H9 (cell line): ENCODE data around the gene VPS18. TPM values are rescaled to one million over a fixed set of nuclear protein-coding genes. Genes with fewer than 3 reads are reported as not detected.

Experiments
- DNase-seq: peaks from one replicate; pipeline ENCODE4 v3.0.0-alpha.2; 2017
- H2AFZ ChIP-seq: one replicate; pipeline ENCODE4 v1.6.1; 2013; ENCODE audit warnings: mild to moderate bottlenecking, low read length, control low read depth, moderate library complexity
- H2AK5ac ChIP-seq: 2 replicates; pipeline ENCODE4 v1.6.1; 2013; ENCODE audit warnings: low read length, control low read depth, mixed read lengths; ENCODE audit not compliant: insufficient read length
- H2BK120ac ChIP-seq: one replicate; pipeline ENCODE4 v1.6.1; 2013; ENCODE audit warnings: low read depth, mild to moderate bottlenecking, low read length, control low read depth, inconsistent platforms; ENCODE audit not compliant: poor library complexity, severe bottlenecking
- H2BK12ac ChIP-seq: 2 replicates; pipeline ENCODE4 v1.6.1; 2013; ENCODE audit warnings: low read length, control low read depth, mixed read lengths, low read depth; ENCODE audit not compliant: insufficient read length
- H2BK15ac ChIP-seq: 2 replicates; pipeline ENCODE4 v1.6.1; 2013; ENCODE audit warnings: low read depth, low read length, control low read depth
- H2BK20ac ChIP-seq: one replicate; pipeline ENCODE4 v1.6.1; 2013; ENCODE audit warnings: low read depth, mild to moderate bottlenecking, low read length, control low read depth, inconsistent platforms; ENCODE audit not compliant: poor library complexity, severe bottlenecking
- H2BK5ac ChIP-seq: 2 replicates; pipeline ENCODE4 v1.6.1; 2013; ENCODE audit warnings: low read length, control low read depth, mixed read lengths; ENCODE audit not compliant: insufficient read length
- H3K14ac ChIP-seq: 2 replicates; pipeline ENCODE4 v1.6.1; 2013; ENCODE audit warnings: low read length, control low read depth; ENCODE audit not compliant: insufficient read depth
- H3K18ac ChIP-seq: 2 replicates; pipeline ENCODE4 v1.6.1; 2013; ENCODE audit warnings: low read depth, mild to moderate bottlenecking, mixed read lengths, low read length, control low read depth; ENCODE audit not compliant: insufficient read length
- H3K23ac ChIP-seq: 2 replicates; pipeline ENCODE4 v1.6.1; 2013; ENCODE audit warnings: low read length, control low read depth, mixed read lengths, low read depth; ENCODE audit not compliant: insufficient read length
- H3K23me2 ChIP-seq: 2 replicates; pipeline ENCODE4 v1.6.1; 2013; ENCODE audit warnings: low read depth, mild to moderate bottlenecking, mixed read lengths, low read length, control low read depth; ENCODE audit not compliant: insufficient read length, poor library complexity, severe bottlenecking
- H3K27ac ChIP-seq: 2 replicates; pipeline ENCODE4 v1.5.1; 2013; ENCODE audit warnings: low read length, control low read depth, mixed read lengths, low read depth; ENCODE audit not compliant: insufficient read length
- H3K27me3 ChIP-seq: 2 replicates; pipeline ENCODE4 v1.6.1; 2013; ENCODE audit warnings: low read length, control low read depth, inconsistent platforms; ENCODE audit not compliant: insufficient read depth
- H3K4ac ChIP-seq: 2 replicates; pipeline ENCODE4 v1.6.1; 2013; ENCODE audit warnings: low read depth, mild to moderate bottlenecking, control low read depth, inconsistent platforms, low read length, moderate library complexity
- H3K4me1 ChIP-seq: 2 replicates; pipeline ENCODE4 v1.6.1; 2013; ENCODE audit warnings: low read length, control low read depth, inconsistent platforms; ENCODE audit not compliant: insufficient read depth
- H3K4me2 ChIP-seq: 2 replicates; pipeline ENCODE4 v1.6.1; 2013; ENCODE audit warnings: low read length, control low read depth, mixed read lengths; ENCODE audit not compliant: insufficient read length, insufficient read depth
- H3K56ac ChIP-seq: 2 replicates; pipeline ENCODE4 v1.6.1; 2013; ENCODE audit warnings: low read depth, mild to moderate bottlenecking, mixed read lengths, low read length, control low read depth; ENCODE audit not compliant: insufficient read length
- H3K79me1 ChIP-seq: 2 replicates; pipeline ENCODE4 v1.6.1; 2013; ENCODE audit warnings: low read depth, mild to moderate bottlenecking, moderate library complexity, low read length, control low read depth, inconsistent platforms; ENCODE audit not compliant: insufficient read depth, poor library complexity, severe bottlenecking
- H3K79me2 ChIP-seq: 2 replicates; pipeline ENCODE4 v1.6.1; 2013; ENCODE audit warnings: low read length, control low read depth, inconsistent platforms; ENCODE audit not compliant: insufficient read depth
- H3K9ac ChIP-seq: 2 replicates; pipeline ENCODE4 v1.6.1; 2013; ENCODE audit warnings: low read length, control low read depth, mixed read lengths; ENCODE audit not compliant: insufficient read length; ENCODE audit errors: extremely low read depth
- H3K9me3 ChIP-seq: one replicate; pipeline ENCODE4 v1.6.1; 2013; ENCODE audit warnings: low read depth, low read length, inconsistent platforms; ENCODE audit not compliant: control insufficient read depth
- H3T11ph ChIP-seq: one replicate; pipeline ENCODE4 v1.6.1; 2013; ENCODE audit warnings: mild to moderate bottlenecking, low read length, control low read depth, inconsistent platforms
- H4K20me1 ChIP-seq: one replicate; pipeline ENCODE4 v1.6.1; 2013; ENCODE audit not compliant: control insufficient read depth, insufficient read length, insufficient read depth
- H4K5ac ChIP-seq: 2 replicates; pipeline ENCODE4 v1.6.1; 2013; ENCODE audit warnings: low read depth, mild to moderate bottlenecking, mixed read lengths, low read length, control low read depth; ENCODE audit not compliant: insufficient read length
- H4K8ac ChIP-seq: replicated peaks from 2 replicates; pipeline ENCODE4 v1.6.1; 2013; ENCODE audit warnings: low read length, control low read depth, mixed read lengths, low read depth; ENCODE audit not compliant: insufficient read length
- H4K91ac ChIP-seq: 2 replicates; pipeline ENCODE4 v1.6.1; 2013; ENCODE audit warnings: low read depth, mild to moderate bottlenecking, moderate library complexity, mixed read lengths, low read length, control low read depth; ENCODE audit not compliant: insufficient read length
- H3K27ac Mint-ChIP-seq, 3 experiments: 2 replicates in 2 of 3; 3 replicates in 1 of 3; pipeline ENCODE4 v1.8.0; 2020 to 2021; ENCODE audit warnings: mixed read lengths in 3 of 3, mild to moderate bottlenecking in 1 of 3, moderate library complexity in 1 of 3
- H3K27me3 Mint-ChIP-seq: 2 replicates; pipeline ENCODE4 v1.8.0; 2021; ENCODE audit warnings: low read depth, mild to moderate bottlenecking, moderate library complexity, mixed read lengths
- H3K36me3 Mint-ChIP-seq, 3 experiments: 2 replicates in 2 of 3; 3 replicates in 1 of 3; pipeline ENCODE4 v1.8.0; 2020 to 2021; ENCODE audit warnings: low read depth in 3 of 3, mixed read lengths in 3 of 3; ENCODE audit not compliant: insufficient read depth in 1 of 3
- H3K4me1 Mint-ChIP-seq, 2 experiments: 2 replicates each; pipeline ENCODE4 v1.8.0; 2020; ENCODE audit warnings: mixed read lengths in 2 of 2
- H3K4me3 Mint-ChIP-seq, 2 experiments: 2 replicates in 1 of 2; 3 replicates in 1 of 2; pipeline ENCODE4 v1.8.0; 2020 to 2021; ENCODE audit warnings: mild to moderate bottlenecking in 2 of 2, mixed read lengths in 2 of 2, moderate library complexity in 1 of 2
- H3K9me3 Mint-ChIP-seq, 2 experiments: 2 replicates in 1 of 2; 3 replicates in 1 of 2; pipeline ENCODE4 v1.8.0; 2020; ENCODE audit warnings: mild to moderate bottlenecking in 2 of 2, mixed read lengths in 2 of 2, moderate library complexity in 1 of 2
- CTCF ChIP-seq: fragments of 200-600 bp; sonication (generic); conservative IDR thresholded peaks from 3 replicates; pipeline ENCODE4 v1.8.0; 2021; ENCODE audit warnings: antibody characterized with exemption, mild to moderate bottlenecking
- WGBS: extraction: QIAGEN DNeasy Blood & Tissue Kit; methylation state at CpG from one replicate; pipeline ENCODE4 v1.1.7; 2013; ENCODE audit warnings: missing lambda C conversion rate, low lambda C conversion rate, mixed read lengths; ENCODE audit not compliant: insufficient read length; ENCODE audit errors: extremely low coverage; 5-methylcytosine and 5-hydroxymethylcytosine counted together
- total RNA-seq: library from RNA; stranded (reverse); gene quantifications from 2 replicates; pipeline ENCODE4 v1.2.1, GENCODE V29; 2021

The VPS18 gene
- total RNA-seq, 1 experiment from 2014 or later, result 45.0 TPM

- Histone ChIP-seq H3K4ac (no peak overlapping the region), H4K8ac (no peak overlapping the region), H3K9me3 (no peaks in the 10 kb centered on the region), H3K9ac (no peak overlapping the region), H2AK5ac (no peak overlapping the region), H3K23ac (no peak overlapping the region), H4K91ac (no peak overlapping the region), H3K14ac (no peak overlapping the region), H3K4me2 (no peak overlapping the region), H3T11ph (no peak overlapping the region), H3K23me2 (no peaks in the 10 kb centered on the region), H2BK20ac (no peak overlapping the region), H2BK12ac (no peak overlapping the region), H4K5ac (no peak overlapping the region), H2BK120ac (no peak overlapping the region), H4K20me1 (no peaks in the 10 kb centered on the region), H3K79me1 (no peaks in the 10 kb centered on the region), H3K56ac (no peak overlapping the region), H3K79me2 (no peaks in the 10 kb centered on the region), H3K4me1 (no peaks in the 10 kb centered on the region), H2BK5ac (no peak overlapping the region), H3K27ac (no peak overlapping the region), H2AFZ (no peak overlapping the region), H2BK15ac (no peak overlapping the region), H3K18ac (no peak overlapping the region), H3K27me3 (peaks cover 12% of the 10 kb centered on the region; the same call in 1 of the 2 replicates)
- Mint-ChIP-seq H3K27me3 (peaks cover 87% of the 10 kb centered on the region), H3K36me3 (no peaks in the 10 kb centered on the region; a peak in 1 of 7 replicates), H3K27ac (no peak overlapping the region), H3K9me3 (no peaks in the 10 kb centered on the region), H3K4me1 (peaks cover 7 to 13% of the 10 kb centered on the region in 2 experiments), H3K4me3 (no peak overlapping the region)
- no peak for TF ChIP-seq CTCF
- DNase-seq, result no peak
- no CpG with 5 or more reads among the region's 19 CpGs for WGBS
These were observed 24.6 kb downstream of the VPS18 start for GRCh38 chr15:40918799-40919392.
